Mammary epithelial cell (primary cell): ENCODE results near the gene SGO1.

ENCODE experiments used
- CTCF ChIP-seq, 2 donors: IDR thresholded peaks in 1 of 2; conservative IDR thresholded peaks in 1 of 2; 2 replicates each; pipeline ENCODE4 v1.5.1; 2011 to 2012; ENCODE audit warnings: inconsistent platforms in 2 of 2, low read length in 2 of 2, mild to moderate bottlenecking in 2 of 2, control low read depth in 1 of 2, low read depth in 1 of 2; ENCODE audit not compliant: insufficient read depth in 1 of 2; ENCODE audit errors: extremely low read depth in 1 of 2
- EZH2 ChIP-seq: IDR thresholded peaks from 2 replicates; pipeline ENCODE4 v1.6.1; 2012; ENCODE audit warnings: low read length, inconsistent platforms, borderline replicate concordance

DNA sequence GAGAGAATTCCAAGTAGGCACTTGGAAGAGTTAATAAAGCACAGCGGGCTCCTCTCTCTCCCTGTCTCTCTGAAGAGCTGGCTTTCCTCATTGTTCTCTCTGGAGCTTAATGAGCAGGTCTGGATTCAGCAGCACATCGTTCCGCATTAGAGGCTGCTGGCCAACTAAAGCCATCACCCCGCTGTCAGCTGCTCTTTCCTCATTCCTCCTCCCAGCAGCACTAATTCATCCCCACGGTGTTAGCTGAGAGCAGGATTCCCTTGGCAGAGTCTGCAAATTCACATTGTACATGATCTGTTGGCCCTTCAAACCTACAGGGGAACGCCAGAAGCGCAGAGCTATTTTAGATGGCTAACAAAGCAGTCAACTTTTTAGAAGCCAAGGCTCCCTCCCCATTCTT is 44.2 kb downstream of the SGO1 start:
- TF ChIP-seq CTCF (conservative IDR thresholded peaks at IDR 0.05 in 1 of 2, IDR thresholded peaks at IDR 0.05 in 1 of 2; ENCODE audit: extremely low read depth in 1 of 2, insufficient read depth in 1 of 2, low read depth in 1 of 2, low read length in 2 of 2) (no peak), EZH2 (no peak)
